PC-9 (cell line): ENCODE measurements around the gene DOCK11. TPM values are rescaled to one million over a fixed set of nuclear protein-coding genes. Genes with fewer than 3 reads are reported as not detected.

Experiments used
- BruUV-seq: library from RNA; stranded (reverse); fragments of 400-500 nt; replicated peaks from 2 replicates; lab custom pipeline; 2021; lab: Mats Ljungman, UMichigan
- CTCF ChIA-PET: fragments of 300-600 bp; sonication (Branson Sonifier 250); formaldehyde crosslinking; loops from one replicate; lab custom pipeline; 2022; ENCODE audit warnings: antibody characterized with exemption; lab: Charles Lee
- POLR2A ChIA-PET: fragments of 300-600 bp; sonication (Branson Sonifier 250); formaldehyde crosslinking; loops from one replicate; lab custom pipeline; 2022; ENCODE audit warnings: antibody characterized with exemption; ENCODE audit not compliant: unreplicated experiment; lab: Charles Lee
- DNase-seq, 2 experiments: peaks; one replicate each; pipeline versions ENCODE4 v3.0.0 to v3.0.0-alpha.2; 2015 to 2022; ENCODE audit warnings: mixed read lengths in 1 of 2
- H2AFZ ChIP-seq: fragments of 200-600 bp; sonication (generic); 2 replicates; pipeline ENCODE4 v1.8.1; 2017; ENCODE audit warnings: antibody characterized with exemption
- H3F3A ChIP-seq: fragments of 200-600 bp; sonication (generic); 2 replicates; pipeline ENCODE4 v1.8.1; 2017; ENCODE audit warnings: antibody characterized with exemption, mild to moderate bottlenecking, low read depth; ENCODE audit not compliant: insufficient read depth
- H3K27ac ChIP-seq: fragments of 200-600 bp; sonication (generic); 2 replicates; pipeline ENCODE4 v1.6.1; 2016; ENCODE audit warnings: mixed run types
- H3K27me3 ChIP-seq: fragments of 200-600 bp; sonication (generic); 2 replicates; pipeline ENCODE4 v1.6.1; 2016; ENCODE audit warnings: low read depth, mixed run types; ENCODE audit not compliant: insufficient read depth
- H3K36me3 ChIP-seq: fragments of 200-600 bp; sonication (generic); 2 replicates; pipeline ENCODE4 v1.6.1; 2016; ENCODE audit warnings: low read depth, mixed run types
- H3K4me1 ChIP-seq: fragments of 200-600 bp; sonication (generic); replicated peaks from 2 replicates; pipeline ENCODE4 v1.6.1; 2016; ENCODE audit warnings: mixed run types; ENCODE audit not compliant: insufficient read depth
- H3K4me2 ChIP-seq: fragments of 200-600 bp; sonication (generic); 2 replicates; pipeline ENCODE4 v1.6.1; 2017; ENCODE audit warnings: mixed run types
- H3K4me3 ChIP-seq: fragments of 200-600 bp; sonication (generic); 2 replicates; pipeline ENCODE4 v1.6.1; 2016; ENCODE audit warnings: mixed run types
- H3K79me2 ChIP-seq: fragments of 200-600 bp; sonication (generic); 2 replicates; pipeline ENCODE4 v1.6.1; 2017; ENCODE audit warnings: low read depth, mixed run types
- H3K9me2 ChIP-seq: fragments of 200-600 bp; sonication (generic); 2 replicates; pipeline ENCODE4 v1.8.1; 2017; ENCODE audit warnings: mild to moderate bottlenecking; ENCODE audit not compliant: insufficient read depth
- H3K9me3 ChIP-seq: fragments of 200-600 bp; sonication (generic); 2 replicates; pipeline ENCODE4 v1.8.1; 2016; ENCODE audit warnings: low read depth; ENCODE audit not compliant: insufficient read depth
- H4K20me1 ChIP-seq: fragments of 200-600 bp; sonication (generic); 2 replicates; pipeline ENCODE4 v1.8.1; 2017; ENCODE audit not compliant: insufficient read depth
- CTCF ChIP-seq: fragments of 200-600 bp; sonication (generic); conservative IDR thresholded peaks from 2 replicates; pipeline ENCODE4 v1.6.1; 2017; ENCODE audit warnings: mixed run types, antibody characterized with exemption, mild to moderate bottlenecking, moderate library complexity
- EZH2 ChIP-seq: fragments of 200-600 bp; sonication (generic); IDR thresholded peaks from 2 replicates; pipeline ENCODE4 v1.8.0; 2017; ENCODE audit warnings: antibody characterized with exemption, low read depth
- intact Hi-C: fragments of 100-400 bp; cut with micrococcal nuclease; formaldehyde crosslinking; loops from one replicate; pipeline ENCODE4 v1.10.0; 2022; ENCODE audit not compliant: unreplicated experiment
- total RNA-seq: library from RNA; stranded (reverse); gene quantifications from 2 replicates; pipeline ENCODE4 v1.2.3, GENCODE V29; 2021

Gene DOCK11
- total RNA-seq, 1 experiment from 2014 or later: 9.0 TPM

DNA sequence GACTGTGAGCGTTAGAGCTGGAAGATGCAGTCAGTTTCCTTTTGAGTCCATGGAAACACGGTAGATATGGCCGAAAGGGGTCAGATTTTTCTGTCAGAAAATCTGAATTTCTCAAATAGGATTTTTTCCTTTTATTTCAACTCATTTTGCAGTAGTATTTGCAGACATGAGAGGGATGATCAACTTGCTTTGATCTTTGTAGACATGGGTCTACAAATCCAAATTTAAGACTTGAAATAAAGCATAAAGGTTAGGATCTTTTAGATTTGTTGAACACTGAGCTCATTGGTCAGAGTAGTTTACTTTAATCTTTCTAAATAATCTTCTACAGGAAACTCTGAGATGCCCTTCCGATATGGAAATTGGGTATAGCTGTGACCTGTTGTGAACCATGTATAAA, 44.7 kb downstream of the DOCK11 start:
- Histone ChIP-seq H3K27me3 (no peaks in the 10 kb centered on the region), H3F3A (no peaks in the 10 kb centered on the region), H4K20me1 (no peaks in the 10 kb centered on the region), H2AFZ (no peak overlapping the region), H3K4me2 (no peak overlapping the region), H3K4me3 (no peak overlapping the region), H3K9me3 (no peaks in the 10 kb centered on the region), H3K36me3 (no peaks in the 10 kb centered on the region), H3K4me1 (peaks cover 11% of the 10 kb centered on the region), H3K27ac (no peak overlapping the region), H3K79me2 (no peaks in the 10 kb centered on the region), H3K9me2 (no peaks in the 10 kb centered on the region)
- ChIA-PET CTCF (interaction anchor here (0.6 kb wide), 1 partner anchor 134 kb away, joined by 9 read pairs; no protein-coding TSS in a partner anchor), POLR2A (interaction anchor here (0.7 kb wide), 1 partner anchor 65 kb away, joined by 10 read pairs; no protein-coding TSS in a partner anchor)
- BruUV-seq: no TSS peak
- no peak for DNase-seq
- intact Hi-C loops: loop anchor here (10.0 kb wide), 1 partner anchor 86 kb away; no protein-coding TSS in a partner anchor
- no peak for TF ChIP-seq CTCF
- TF ChIP-seq EZH2: no peak

- ChIA-PET CTCF (no interaction called here), POLR2A (no interaction called here)
- H2AFZ ChIP-seq: no peak overlapping the region
- no peak overlapping the region for H3K4me2 ChIP-seq
- no peaks in the 10 kb centered on the region for H3K9me3 ChIP-seq
- BruUV-seq: no TSS peak
- H3K4me3 ChIP-seq: no peak overlapping the region
- H3K27ac ChIP-seq: no peak overlapping the region
- TF ChIP-seq CTCF (no peak), EZH2 (no peak)
- no peak for DNase-seq
- no peaks in the 10 kb centered on the region for H4K20me1 ChIP-seq
- peaks cover 11% of the 10 kb centered on the region for H3K4me1 ChIP-seq
- no peaks in the 10 kb centered on the region for H3K36me3 ChIP-seq
- H3K27me3 ChIP-seq: no peaks in the 10 kb centered on the region
- H3K9me2 ChIP-seq: no peaks in the 10 kb centered on the region
- no peaks in the 10 kb centered on the region for H3F3A ChIP-seq
- intact Hi-C loops: loop anchor here (10.0 kb wide), 1 partner anchor 87 kb away; no protein-coding TSS in a partner anchor
- H3K79me2 ChIP-seq: no peaks in the 10 kb centered on the region
Observed at GRCh38 chrX:118541482-118541881, 45.9 kb downstream of the DOCK11 start.

- CTCF ChIA-PET: no interaction called here
- no TSS peak for BruUV-seq
Observed at GRCh38 chrX:118545510-118545909, 49.9 kb downstream of the DOCK11 start.

More at GRCh38 chrX:118545510-118545909, 49.9 kb downstream of the DOCK11 start:
- TF ChIP-seq CTCF (no peak), EZH2 (no peak)
- H3K79me2 ChIP-seq: no peaks in the 10 kb centered on the region
- DNase-seq: no peak
- no peak overlapping the region for H3K4me3 ChIP-seq
- no peaks in the 10 kb centered on the region for H3K9me3 ChIP-seq
- H4K20me1 ChIP-seq: no peaks in the 10 kb centered on the region
- H3F3A ChIP-seq: no peaks in the 10 kb centered on the region
- no peaks in the 10 kb centered on the region for H3K36me3 ChIP-seq
- H2AFZ ChIP-seq: no peak overlapping the region
- H3K27me3 ChIP-seq: no peaks in the 10 kb centered on the region
- intact Hi-C loops: loop anchor here (10.0 kb wide), 1 partner anchor 91 kb away; no protein-coding TSS in a partner anchor
- H3K9me2 ChIP-seq: no peaks in the 10 kb centered on the region
- H3K27ac ChIP-seq: no peak overlapping the region
- POLR2A ChIA-PET: no interaction called here
- H3K4me2 ChIP-seq: no peak overlapping the region
- no peaks in the 10 kb centered on the region for H3K4me1 ChIP-seq
